ENCODE measurements around the gene SLC12A3.
A peak's percentile ranks its signal among the peaks of the same experiment; 100 is the strongest.

Gene SLC12A3

GRCh38 chr16:56945847-56946527 is 81.0 kb downstream of the SLC12A3 start:
- DNase-seq = no peak

GRCh38 chr16:56946767-56947603 is 82.0 kb downstream of the SLC12A3 start:
- no peak for DNase-seq

- no peak for DNase-seq
Observed at GRCh38 chr16:56947604-56947995, 82.6 kb downstream of the SLC12A3 start.

- no peak for DNase-seq
Observed at GRCh38 chr16:56948234-56948633, 83.2 kb downstream of the SLC12A3 start.

- no peak for DNase-seq
Observed at GRCh38 chr16:56950051-56950450, 85.0 kb downstream of the SLC12A3 start.

- DNase-seq = no peak
Observed at GRCh38 chr16:56950455-56950854, 85.4 kb downstream of the SLC12A3 start.

- peak; percentile 17 for DNase-seq
Observed at GRCh38 chr16:56950881-56951771, 86.1 kb downstream of the SLC12A3 start.

GRCh38 chr16:56953006-56953405 is 88.0 kb downstream of the SLC12A3 start:
- no peak for DNase-seq

GRCh38 chr16:56956076-56956475 is 91.1 kb downstream of the SLC12A3 start:
- DNase-seq = no peak

GRCh38 chr16:56956756-56957155 is 91.7 kb downstream of the SLC12A3 start:
- DNase-seq = no peak

GRCh38 chr16:56960681-56961281 is 95.8 kb downstream of the SLC12A3 start:
- no peak for DNase-seq

- DNase-seq = no peak
Observed at GRCh38 chr16:56961386-56961785, 96.4 kb downstream of the SLC12A3 start.

- DNase-seq = no peak
Observed at GRCh38 chr16:56961851-56962281, 96.9 kb downstream of the SLC12A3 start, which contains the start of gene CETP. TSS of gene CETP (plus strand) at chr16:56961950. CDS start at chr16:56961980, 30 bp downstream.

GRCh38 chr16:56964243-56965148 is 99.5 kb downstream of the SLC12A3 start:
- DNase-seq = peak; percentile 92
